Caco-2 (cell line): ENCODE measurements around the gene PMM1. TPM values are rescaled to one million over a fixed set of nuclear protein-coding genes. Genes with fewer than 3 reads are reported as not detected.

ENCODE experiments used
- BruUV-seq: library from RNA; stranded (reverse); fragments of 400-500 nt; replicated peaks from 2 replicates; lab custom pipeline; 2021; lab: Mats Ljungman, UMichigan
- CTCF ChIA-PET: fragments of 300-600 bp; sonication (Branson Sonifier 250); formaldehyde crosslinking; loops from one replicate; lab custom pipeline; 2022; ENCODE audit warnings: antibody characterized with exemption; lab: Charles Lee
- POLR2A ChIA-PET: fragments of 300-600 bp; sonication (Branson Sonifier 250); formaldehyde crosslinking; loops from one replicate; lab custom pipeline; 2022; ENCODE audit warnings: antibody characterized with exemption; lab: Charles Lee
- DNase-seq, 2 experiments: peaks; one replicate each; pipeline versions ENCODE4 v3.0.0 to v3.0.0-alpha.2; 2020 to 2022
- H3K27me3 ChIP-seq: replicated peaks from 2 replicates; pipeline ENCODE4 v1.6.0; 2011; ENCODE audit warnings: low read length; ENCODE audit not compliant: control insufficient read depth, insufficient read depth
- H3K36me3 ChIP-seq: 2 replicates; pipeline ENCODE4 v1.5.1; 2011; ENCODE audit warnings: low read length; ENCODE audit not compliant: control insufficient read depth, insufficient read depth
- H3K4me1 ChIP-seq: fragments of 250-450 bp; sonication (Bioruptor Pico); 2 replicates; pipeline ENCODE4 v1.5.1; 2020; ENCODE audit warnings: mild to moderate bottlenecking
- H3K4me3 ChIP-seq: 2 replicates; pipeline ENCODE4 v1.5.1; 2011; ENCODE audit warnings: low read depth, mild to moderate bottlenecking, control low read depth, low read length
- H3K9me3 ChIP-seq: fragments of 250-450 bp; sonication (Bioruptor Pico); 2 replicates; pipeline ENCODE4 v1.5.1; 2020; ENCODE audit warnings: mild to moderate bottlenecking, moderate library complexity
- H3K27ac Mint-ChIP-seq: one replicate; pipeline ENCODE4 v1.8.0; 2022; ENCODE audit warnings: mixed read lengths; ENCODE audit not compliant: unreplicated experiment
- H3K27me3 Mint-ChIP-seq: one replicate; pipeline ENCODE4 v1.8.0; 2022; ENCODE audit warnings: mixed read lengths; ENCODE audit not compliant: insufficient read depth, unreplicated experiment
- H3K36me3 Mint-ChIP-seq: one replicate; pipeline ENCODE4 v1.8.0; 2022; ENCODE audit warnings: mild to moderate bottlenecking, mixed read lengths; ENCODE audit not compliant: insufficient read depth, unreplicated experiment
- H3K4me1 Mint-ChIP-seq: one replicate; pipeline ENCODE4 v1.8.0; 2022; ENCODE audit warnings: low read depth, mixed read lengths; ENCODE audit not compliant: unreplicated experiment
- H3K4me3 Mint-ChIP-seq: one replicate; pipeline ENCODE4 v1.8.0; 2022; ENCODE audit warnings: mild to moderate bottlenecking, moderate library complexity, mixed read lengths; ENCODE audit not compliant: unreplicated experiment
- H3K9me3 Mint-ChIP-seq: one replicate; pipeline ENCODE4 v1.8.0; 2022; ENCODE audit warnings: mixed read lengths; ENCODE audit not compliant: unreplicated experiment
- intact Hi-C: fragments of 100-400 bp; cut with micrococcal nuclease; formaldehyde crosslinking; loops from one replicate; pipeline ENCODE4 v1.10.0; 2022; ENCODE audit not compliant: unreplicated experiment
- total RNA-seq: library from RNA; stranded (reverse); gene quantifications from 2 replicates; pipeline ENCODE4 v1.2.3, GENCODE V29; 2022
- TF ChIP-seq, protein P1 (sequence below), 2 experiments: fragments of 200-600 bp in 1 of 2; IDR thresholded peaks; 1 replicate in 1 of 2; 2 replicates in 1 of 2; pipeline versions ENCODE4 v1.5.1 to v1.8.0; 2011 to 2022; ENCODE audit warnings: antibody characterized with exemption in 1 of 2, control low read depth in 1 of 2, inconsistent platforms in 1 of 2, low read depth in 1 of 2, low read length in 1 of 2, mild to moderate bottlenecking in 1 of 2, moderate library complexity in 1 of 2; ENCODE audit not compliant: insufficient read depth in 1 of 2, severe bottlenecking in 1 of 2, unreplicated experiment in 1 of 2

The PMM1 gene
- total RNA-seq, 1 experiment from 2014 or later = 29.6 TPM

DNA sequence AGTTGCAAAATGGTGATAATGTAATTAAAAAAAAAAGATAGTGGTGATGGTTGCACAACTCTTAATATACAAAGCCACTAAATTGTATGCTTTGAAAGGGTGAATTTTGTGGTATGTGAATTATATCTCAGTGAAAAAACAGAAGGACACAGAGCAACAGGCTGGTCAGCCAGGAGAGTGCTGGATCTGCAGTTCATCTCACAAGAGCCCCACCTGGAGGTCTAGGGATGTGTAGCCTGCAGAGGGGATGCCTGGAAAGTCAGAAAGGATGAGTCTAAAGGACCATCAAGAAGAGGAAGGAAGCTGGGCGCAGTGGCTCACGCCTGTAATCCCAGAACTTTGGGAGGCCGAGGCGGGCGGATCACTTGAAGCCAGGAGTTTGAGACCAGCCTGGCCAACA, 54.4 kb downstream of the PMM1 start:
- H3K4me3 ChIP-seq = no peak overlapping the region
- H3K27me3 Mint-ChIP-seq = no peaks in the 10 kb centered on the region
- H3K9me3 ChIP-seq = no peaks in the 10 kb centered on the region
- H3K27ac Mint-ChIP-seq = peak overlapping the region; percentile 27
- H3K4me1 Mint-ChIP-seq = no peaks in the 10 kb centered on the region
- peak in 1 of 2 experiments; percentile 46 for DNase-seq
- H3K4me1 ChIP-seq = 0 out of 2 replicates have a peak, but pooled peaks cover 4% of the 10 kb centered on the region
- no peaks in the 10 kb centered on the region for H3K27me3 ChIP-seq
- H3K9me3 Mint-ChIP-seq = no peaks in the 10 kb centered on the region
- BruUV-seq = no TSS peak
- ChIA-PET POLR2A (no interaction called here), CTCF (interaction anchor here (0.6 to 0.8 kb wide), 5 partner anchors 9 to 171 kb away, joined by 3 to 4 read pairs (median 3); partner anchors contain the start of gene POLR3H)
- no peaks in the 10 kb centered on the region for H3K36me3 ChIP-seq
- no peak overlapping the region for H3K4me3 Mint-ChIP-seq
- TF ChIP-seq, protein P1, sequence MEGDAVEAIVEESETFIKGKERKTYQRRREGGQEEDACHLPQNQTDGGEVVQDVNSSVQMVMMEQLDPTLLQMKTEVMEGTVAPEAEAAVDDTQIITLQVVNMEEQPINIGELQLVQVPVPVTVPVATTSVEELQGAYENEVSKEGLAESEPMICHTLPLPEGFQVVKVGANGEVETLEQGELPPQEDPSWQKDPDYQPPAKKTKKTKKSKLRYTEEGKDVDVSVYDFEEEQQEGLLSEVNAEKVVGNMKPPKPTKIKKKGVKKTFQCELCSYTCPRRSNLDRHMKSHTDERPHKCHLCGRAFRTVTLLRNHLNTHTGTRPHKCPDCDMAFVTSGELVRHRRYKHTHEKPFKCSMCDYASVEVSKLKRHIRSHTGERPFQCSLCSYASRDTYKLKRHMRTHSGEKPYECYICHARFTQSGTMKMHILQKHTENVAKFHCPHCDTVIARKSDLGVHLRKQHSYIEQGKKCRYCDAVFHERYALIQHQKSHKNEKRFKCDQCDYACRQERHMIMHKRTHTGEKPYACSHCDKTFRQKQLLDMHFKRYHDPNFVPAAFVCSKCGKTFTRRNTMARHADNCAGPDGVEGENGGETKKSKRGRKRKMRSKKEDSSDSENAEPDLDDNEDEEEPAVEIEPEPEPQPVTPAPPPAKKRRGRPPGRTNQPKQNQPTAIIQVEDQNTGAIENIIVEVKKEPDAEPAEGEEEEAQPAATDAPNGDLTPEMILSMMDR (IDR thresholded peaks at IDR 0.05; ENCODE audit: insufficient read depth in 1 of 2, low read depth in 1 of 2, low read length in 1 of 2, severe bottlenecking in 1 of 2, unreplicated experiment in 1 of 2) = peak in 1 of 2 experiments; percentile 58
- H3K36me3 Mint-ChIP-seq = peaks cover 64% of the 10 kb centered on the region
- intact Hi-C loops = no loop called here

DNA sequence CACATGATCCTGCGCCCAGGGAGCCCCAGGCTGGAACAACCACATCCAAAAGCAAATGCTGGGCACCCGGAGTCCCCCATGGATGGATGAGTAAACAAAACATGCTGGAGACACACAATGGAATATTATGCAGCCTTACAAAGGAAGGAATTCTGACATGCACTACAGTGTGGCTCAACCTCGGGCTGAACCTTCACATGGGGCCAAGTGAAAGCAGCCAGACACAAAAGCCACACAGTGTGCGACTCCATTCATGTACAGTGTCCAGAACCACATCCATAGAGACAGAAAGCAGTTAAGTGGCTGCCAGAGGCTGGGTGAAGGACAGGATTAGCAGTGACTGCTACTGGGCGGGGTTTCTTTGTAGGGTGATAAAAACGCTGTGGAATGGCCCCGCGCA, 55.4 kb downstream of the PMM1 start:
- peaks cover 69% of the 10 kb centered on the region for H3K36me3 Mint-ChIP-seq
- no peak overlapping the region for H3K4me3 Mint-ChIP-seq

DNA sequence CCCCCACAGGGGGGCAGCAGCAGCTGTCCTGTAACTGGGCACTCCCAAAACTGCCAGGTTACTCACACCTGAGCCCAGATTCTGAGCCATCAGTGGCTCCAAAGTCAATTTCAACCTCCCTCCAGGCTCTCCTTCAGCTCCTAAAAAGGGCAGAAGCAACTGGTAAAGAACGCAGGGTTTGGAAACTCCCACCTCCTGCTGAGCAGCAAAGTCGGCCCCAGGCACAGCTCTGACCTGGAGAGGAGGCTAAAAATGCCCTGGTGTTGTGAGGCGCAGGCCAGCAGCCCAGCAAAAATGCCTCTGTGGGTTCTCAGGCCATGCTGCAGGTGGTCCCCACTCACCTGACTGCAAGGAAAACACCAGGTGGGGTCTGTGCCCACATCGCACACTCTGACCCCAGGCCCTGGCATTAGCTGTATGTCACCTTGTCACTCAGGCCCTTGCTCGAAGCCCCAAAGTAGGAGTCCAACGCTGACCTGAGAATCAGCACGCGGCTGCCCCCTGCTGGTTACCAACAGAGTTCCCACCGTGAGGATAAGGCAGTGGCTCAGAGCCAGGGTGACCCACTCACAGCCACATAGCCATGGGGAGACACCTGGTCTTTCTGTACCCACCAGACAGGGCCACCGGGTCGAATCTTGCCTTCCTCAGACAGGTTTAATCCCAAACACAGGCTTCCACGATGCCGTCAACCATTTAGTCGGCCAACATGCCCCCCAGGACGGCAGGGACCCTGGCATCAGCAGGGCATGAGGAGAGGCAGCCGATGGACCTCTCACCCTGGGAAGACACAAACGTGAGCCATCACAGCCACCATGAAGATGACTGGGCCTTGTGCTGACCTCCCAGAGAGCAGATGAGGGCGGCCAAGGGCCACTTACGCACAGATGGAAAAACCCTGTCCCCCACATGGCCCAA, 56.5 kb downstream of the PMM1 start:
- Histone ChIP-seq H3K4me3 (no peak overlapping the region), H3K9me3 (no peaks in the 10 kb centered on the region), H3K36me3 (peaks cover under 1% of the 10 kb centered on the region; the same call in 1 of the 2 replicates), H3K27me3 (no peaks in the 10 kb centered on the region), H3K4me1 (no peaks in the 10 kb centered on the region)
- CTCF ChIA-PET = interaction anchor here (0.5 to 1.1 kb wide), 4 partner anchors 27 to 130 kb away, joined by 3 to 8 read pairs (median 4); no protein-coding TSS in a partner anchor
- Mint-ChIP-seq H3K4me3 (no peak overlapping the region), H3K4me1 (no peaks in the 10 kb centered on the region), H3K27me3 (no peaks in the 10 kb centered on the region), H3K9me3 (no peaks in the 10 kb centered on the region), H3K27ac (no peak overlapping the region), H3K36me3 (peaks cover 78% of the 10 kb centered on the region)
- TF ChIP-seq, protein P1 (IDR thresholded peaks at IDR 0.05; ENCODE audit: insufficient read depth in 1 of 2, low read depth in 1 of 2, low read length in 1 of 2, severe bottlenecking in 1 of 2, unreplicated experiment in 1 of 2) = peak; percentile 65 to 75
- intact Hi-C loops = no loop called here
- no TSS peak for BruUV-seq
- peak; percentile 68 to 78 for DNase-seq
- POLR2A ChIA-PET = interaction anchor here (0.6 kb wide), 1 partner anchor 54 kb away, joined by 3 read pairs; no protein-coding TSS in a partner anchor

More for the DNA sequence above, 55.4 kb downstream of the PMM1 start:
- Mint-ChIP-seq H3K27me3 (no peaks in the 10 kb centered on the region), H3K4me1 (no peaks in the 10 kb centered on the region), H3K9me3 (no peaks in the 10 kb centered on the region), H3K27ac (no peak overlapping the region)
- intact Hi-C loops = no loop called here
- Histone ChIP-seq H3K4me3 (no peak overlapping the region), H3K36me3 (no peaks in the 10 kb centered on the region), H3K27me3 (no peaks in the 10 kb centered on the region), H3K4me1 (no peaks in the 10 kb centered on the region), H3K9me3 (no peaks in the 10 kb centered on the region)
- TF ChIP-seq, protein P1 (IDR thresholded peaks at IDR 0.05; ENCODE audit: insufficient read depth in 1 of 2, low read depth in 1 of 2, low read length in 1 of 2, severe bottlenecking in 1 of 2, unreplicated experiment in 1 of 2) = no peak
- no TSS peak for BruUV-seq
- ChIA-PET CTCF (no interaction called here), POLR2A (no interaction called here)
- no peak for DNase-seq
